GM12801 (cell line): ENCODE data around the gene PPP6R1.

ENCODE experiments used
- CTCF ChIP-seq: IDR thresholded peaks from one replicate; pipeline ENCODE4 v1.5.1; 2011; ENCODE audit warnings: control low read depth; ENCODE audit not compliant: insufficient read length; ENCODE audit errors: extremely low read depth

PPP6R1 gene

GRCh38 chr19:55220525-55220924, 38.3 kb downstream of the PPP6R1 start:
- TF ChIP-seq CTCF = no peak

- TF ChIP-seq CTCF = no peak
Observed at GRCh38 chr19:55216461-55217198, 42.2 kb downstream of the PPP6R1 start.

- no peak for TF ChIP-seq CTCF
Observed at GRCh38 chr19:55213547-55213946, 45.3 kb downstream of the PPP6R1 start.

- no peak for TF ChIP-seq CTCF
Observed at GRCh38 chr19:55212447-55212846, 46.4 kb downstream of the PPP6R1 start.

GRCh38 chr19:55209693-55210472, 48.9 kb downstream of the PPP6R1 start:
- TF ChIP-seq CTCF = no peak

- TF ChIP-seq CTCF = no peak
Observed at GRCh38 chr19:55208880-55209692, 49.7 kb downstream of the PPP6R1 start, which contains the start of gene PTPRH. PTPRH (minus strand) TSS chr19:55209501; CDS start chr19:55209433, 68 bp downstream.

GRCh38 chr19:55206664-55207500, 51.9 kb downstream of the PPP6R1 start:
- TF ChIP-seq CTCF = no peak
